Neuron (in vitro differentiated cells): Measurements from ENCODE around the gene STK38.
"Not testable (repeated sequence)": the region's sequence is repeated elsewhere in the genome, so short reads cannot be mapped to it uniquely, and the experiment has no call there.

ENCODE experiments used
- H2AFZ ChIP-seq: one replicate; pipeline ENCODE4 v1.6.1; 2013; ENCODE audit warnings: low read depth, mild to moderate bottlenecking, inconsistent platforms, low read length, moderate library complexity
- H3K27me3 ChIP-seq: one replicate; pipeline ENCODE4 v1.6.1; 2013; ENCODE audit warnings: low read length; ENCODE audit not compliant: insufficient read depth
- H3K36me3 ChIP-seq: one replicate; pipeline ENCODE4 v1.6.1; 2013; ENCODE audit warnings: low read length; ENCODE audit not compliant: insufficient read depth
- H3K4me1 ChIP-seq: one replicate; pipeline ENCODE4 v1.6.1; 2013; ENCODE audit warnings: low read length; ENCODE audit not compliant: insufficient read depth
- H3K4me3 ChIP-seq: 2 replicates; pipeline ENCODE4 v1.5.1; 2013; ENCODE audit warnings: mild to moderate bottlenecking, low read length, moderate library complexity
- H3K9me3 ChIP-seq: one replicate; pipeline ENCODE4 v1.6.1; 2013; ENCODE audit warnings: low read length

Gene STK38

GRCh38 chr6:36577301-36577700, 30.0 kb upstream of the STK38 start:
- H3K36me3 ChIP-seq, result no peaks in the 10 kb centered on the region
- no peak overlapping the region for H2AFZ ChIP-seq
- H3K4me3 ChIP-seq, result no peak overlapping the region
- H3K4me1 ChIP-seq, result peaks cover 15% of the 10 kb centered on the region
- no peaks in the 10 kb centered on the region for H3K9me3 ChIP-seq
- H3K27me3 ChIP-seq, result no peaks in the 10 kb centered on the region

GRCh38 chr6:36576578-36576977, 29.3 kb upstream of the STK38 start:
- Histone ChIP-seq H3K4me3 (no peak overlapping the region), H3K36me3 (no peaks in the 10 kb centered on the region), H2AFZ (no peak overlapping the region), H3K9me3 (no peaks in the 10 kb centered on the region), H3K4me1 (peaks cover 15% of the 10 kb centered on the region), H3K27me3 (no peaks in the 10 kb centered on the region)

GRCh38 chr6:36574679-36575078, 27.4 kb upstream of the STK38 start:
- H3K9me3 ChIP-seq, result no peaks in the 10 kb centered on the region
- H3K4me3 ChIP-seq, result no peak overlapping the region
- no peaks in the 10 kb centered on the region for H3K36me3 ChIP-seq
- H3K27me3 ChIP-seq, result no peaks in the 10 kb centered on the region
- no peak overlapping the region for H2AFZ ChIP-seq
- peaks cover 10% of the 10 kb centered on the region for H3K4me1 ChIP-seq

- not testable (repeated sequence) for H3K9me3 ChIP-seq, H3K4me3 ChIP-seq, H2AFZ ChIP-seq, H3K4me1 ChIP-seq, H3K27me3 ChIP-seq, H3K36me3 ChIP-seq
These were observed 25.4 kb upstream of the STK38 start for GRCh38 chr6:36572353-36573311.

- Histone ChIP-seq H3K4me1 (no peaks in the 10 kb centered on the region), H3K27me3 (no peaks in the 10 kb centered on the region), H3K4me3 (no peak overlapping the region), H2AFZ (no peak overlapping the region), H3K36me3 (no peaks in the 10 kb centered on the region), H3K9me3 (no peaks in the 10 kb centered on the region)
These were observed 24.1 kb upstream of the STK38 start for GRCh38 chr6:36571122-36572043.

- Histone ChIP-seq H2AFZ (no peak overlapping the region), H3K4me3 (no peak overlapping the region), H3K4me1 (no peaks in the 10 kb centered on the region), H3K36me3 (no peaks in the 10 kb centered on the region), H3K27me3 (no peaks in the 10 kb centered on the region), H3K9me3 (no peaks in the 10 kb centered on the region)
These were observed 23.0 kb upstream of the STK38 start for GRCh38 chr6:36570264-36570663.

- H2AFZ ChIP-seq, result no peak overlapping the region
- no peaks in the 10 kb centered on the region for H3K36me3 ChIP-seq
- H3K4me3 ChIP-seq, result no peak overlapping the region
- no peaks in the 10 kb centered on the region for H3K4me1 ChIP-seq
- H3K9me3 ChIP-seq, result no peaks in the 10 kb centered on the region
- H3K27me3 ChIP-seq, result no peaks in the 10 kb centered on the region
These were observed 19.2 kb upstream of the STK38 start for GRCh38 chr6:36566418-36566905.

- peaks cover 4% of the 10 kb centered on the region for H3K27me3 ChIP-seq
- H3K4me3 ChIP-seq, result no peak overlapping the region
- H3K4me1 ChIP-seq, result no peaks in the 10 kb centered on the region
- no peaks in the 10 kb centered on the region for H3K9me3 ChIP-seq
- H2AFZ ChIP-seq, result no peak overlapping the region
- no peaks in the 10 kb centered on the region for H3K36me3 ChIP-seq
These were observed 16.6 kb upstream of the STK38 start for GRCh38 chr6:36563928-36564284.

- no peaks in the 10 kb centered on the region for H3K4me1 ChIP-seq
- no peak overlapping the region for H2AFZ ChIP-seq
- peaks cover 4% of the 10 kb centered on the region for H3K27me3 ChIP-seq
- no peaks in the 10 kb centered on the region for H3K9me3 ChIP-seq
- H3K4me3 ChIP-seq, result no peak overlapping the region
- H3K36me3 ChIP-seq, result no peaks in the 10 kb centered on the region
These were observed 16.1 kb upstream of the STK38 start for GRCh38 chr6:36563237-36563927.

GRCh38 chr6:36560822-36561221, 13.5 kb upstream of the STK38 start:
- no peaks in the 10 kb centered on the region for H3K4me1 ChIP-seq

GRCh38 chr6:36559011-36559793, 11.9 kb upstream of the STK38 start:
- no peak overlapping the region for H3K4me3 ChIP-seq
- H2AFZ ChIP-seq, result no peak overlapping the region
- no peaks in the 10 kb centered on the region for H3K9me3 ChIP-seq
- H3K4me1 ChIP-seq, result no peaks in the 10 kb centered on the region
- no peaks in the 10 kb centered on the region for H3K36me3 ChIP-seq
- peaks cover 4% of the 10 kb centered on the region for H3K27me3 ChIP-seq

More at GRCh38 chr6:36560822-36561221, 13.5 kb upstream of the STK38 start:
- peaks cover 4% of the 10 kb centered on the region for H3K27me3 ChIP-seq
- H3K36me3 ChIP-seq, result no peaks in the 10 kb centered on the region
- no peak overlapping the region for H3K4me3 ChIP-seq
- no peak overlapping the region for H2AFZ ChIP-seq
- H3K9me3 ChIP-seq, result no peaks in the 10 kb centered on the region

GRCh38 chr6:36556281-36556680, 9.0 kb upstream of the STK38 start:
- Histone ChIP-seq H3K36me3 (no peaks in the 10 kb centered on the region), H3K4me3 (no peak overlapping the region), H3K4me1 (no peaks in the 10 kb centered on the region), H2AFZ (no peak overlapping the region), H3K9me3 (no peaks in the 10 kb centered on the region), H3K27me3 (peaks cover 4% of the 10 kb centered on the region)
